ENCODE results near the gene KRT27.

GRCh38 chr17:40794466-40794865 is 12.1 kb upstream of the KRT27 start:
- TF ChIP-seq CTCF (IDR thresholded peaks at IDR 0.05) (no peak), POLR2A (IDR thresholded peaks at IDR 0.05) (no peak)

All from body of pancreas (tissue), 4 donors.